Globus pallidus (tissue), 1 donor: Measurements from ENCODE around the gene KRABD2.
"Not testable (repeated sequence)": the region's sequence is repeated elsewhere in the genome, so short reads cannot be mapped to it uniquely, and the experiment has no call there.

Experiments
- DNase-seq: peaks from one replicate; pipeline ENCODE4 v3.0.0-alpha.2; 2015; ENCODE audit warnings: low spot score

Gene KRABD2

DNA sequence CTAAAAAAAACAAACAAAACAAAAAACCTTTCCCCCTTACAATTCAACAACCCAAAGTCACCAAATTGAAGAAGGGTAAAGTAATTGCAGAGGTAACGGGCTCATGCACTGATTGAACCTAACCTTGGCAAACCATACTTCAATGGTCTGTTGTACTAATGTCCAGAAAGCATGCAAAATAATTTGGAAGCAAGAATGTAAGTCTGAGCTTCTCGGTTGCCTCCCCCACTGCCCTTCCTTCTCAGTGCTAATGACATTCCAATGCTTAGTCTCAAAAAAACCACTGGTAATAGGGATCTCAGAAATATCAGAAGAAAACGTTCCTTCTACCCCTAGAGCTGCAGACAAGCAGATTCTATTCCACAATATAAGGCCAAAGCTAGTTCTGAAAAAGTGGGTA is 15.8 kb downstream of the KRABD2 start:
- no peak for DNase-seq

DNA sequence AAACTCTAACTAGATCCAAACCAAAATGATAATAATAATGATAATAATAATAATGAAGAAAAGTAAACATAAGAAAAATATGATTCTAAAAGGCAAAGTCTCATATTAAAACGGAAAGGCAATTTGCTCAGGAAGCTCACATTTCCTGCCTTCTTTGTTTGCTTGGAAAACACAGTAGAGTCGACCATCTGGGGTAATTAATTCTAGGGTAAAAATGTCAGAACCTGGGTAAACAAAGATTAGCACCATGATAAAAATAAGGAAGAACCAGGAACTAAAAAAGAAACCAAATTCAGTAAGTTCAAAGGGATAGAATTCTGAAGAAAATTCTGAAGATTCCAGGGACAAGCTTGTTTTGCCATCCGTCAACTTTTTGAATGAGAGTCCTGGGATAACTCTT is 16.2 kb downstream of the KRABD2 start:
- no peak for DNase-seq

DNA sequence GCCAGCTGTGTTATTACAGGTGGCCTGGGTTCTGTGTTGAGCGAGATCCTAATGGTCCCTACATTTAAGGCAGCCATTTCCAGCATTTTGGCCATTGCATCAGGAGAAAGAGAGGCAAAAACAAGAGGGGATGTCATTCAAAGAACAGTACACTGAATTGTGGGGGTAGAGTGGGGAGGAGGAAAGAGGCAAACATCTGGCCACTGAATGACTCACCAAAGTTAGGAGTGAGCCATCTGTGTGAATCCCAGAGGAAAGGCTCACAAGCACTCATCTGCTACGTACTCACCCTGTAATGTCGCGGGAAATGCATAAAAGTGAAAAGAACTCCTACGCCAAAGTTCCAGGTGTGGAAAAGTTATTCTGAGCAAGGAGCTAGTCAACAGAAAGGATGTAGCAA is 16.7 kb downstream of the KRABD2 start:
- peak; percentile 64 for DNase-seq

GRCh38 chr17:8357910-8358309 is 18.6 kb downstream of the KRABD2 start:
- DNase-seq = no peak

GRCh38 chr17:8354236-8354635 is 22.3 kb downstream of the KRABD2 start:
- no peak for DNase-seq

DNA sequence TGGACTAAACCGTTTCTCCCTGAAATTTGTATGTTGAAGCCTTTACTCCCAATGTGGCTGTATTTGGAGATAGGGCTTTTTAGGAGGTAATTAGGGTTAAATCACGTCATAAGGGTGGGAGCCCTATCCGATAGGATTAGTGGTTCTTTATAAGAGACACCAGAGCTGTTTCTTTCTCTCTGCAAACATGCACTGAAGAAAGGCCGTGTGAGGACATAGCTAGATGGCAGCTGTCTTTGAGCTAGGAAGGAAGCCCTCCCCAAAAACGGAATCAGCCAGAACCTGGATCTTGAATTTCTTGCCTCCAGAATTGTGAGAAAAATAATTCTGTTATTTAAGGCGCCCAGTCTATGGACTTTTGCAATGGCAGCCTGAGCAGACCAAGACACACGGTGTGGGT is 22.8 kb downstream of the KRABD2 start:
- DNase-seq = no peak

GRCh38 chr17:8350339-8350738 is 26.2 kb downstream of the KRABD2 start:
- no peak for DNase-seq

GRCh38 chr17:8347001-8347400 is 29.5 kb downstream of the KRABD2 start:
- not testable (repeated sequence) for DNase-seq

- DNase-seq = no peak
Measured at GRCh38 chr17:8345951-8346665, 30.4 kb downstream of the KRABD2 start.

GRCh38 chr17:8345052-8345690 is 31.3 kb downstream of the KRABD2 start:
- DNase-seq = no peak

DNA sequence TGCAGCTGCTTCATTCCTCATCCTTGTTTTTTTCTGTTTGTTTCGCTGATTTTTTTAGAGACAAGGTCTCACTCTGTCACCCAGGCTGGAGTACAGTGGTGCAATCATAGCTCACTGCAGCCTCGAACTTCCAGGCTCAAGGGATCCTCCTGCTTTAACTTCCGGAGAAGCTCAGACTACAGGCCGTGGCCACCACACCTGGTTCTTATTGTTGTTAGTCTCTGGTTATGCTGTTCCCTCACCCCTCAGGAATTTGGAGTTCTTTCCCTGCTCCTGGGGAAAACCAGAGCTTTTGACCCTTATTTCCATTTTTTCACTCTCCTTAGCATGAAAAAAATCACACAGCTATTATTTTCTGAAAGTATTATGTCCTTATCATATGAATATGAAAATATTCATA is 35.0 kb downstream of the KRABD2 start:
- no peak for DNase-seq

GRCh38 chr17:8339540-8339939 is 37.0 kb downstream of the KRABD2 start, which contains the start of gene ODF4:
ODF4 (plus strand) TSS chr17:8339840; CDS start chr17:8340052, 212 bp downstream.
- no peak for DNase-seq

DNA sequence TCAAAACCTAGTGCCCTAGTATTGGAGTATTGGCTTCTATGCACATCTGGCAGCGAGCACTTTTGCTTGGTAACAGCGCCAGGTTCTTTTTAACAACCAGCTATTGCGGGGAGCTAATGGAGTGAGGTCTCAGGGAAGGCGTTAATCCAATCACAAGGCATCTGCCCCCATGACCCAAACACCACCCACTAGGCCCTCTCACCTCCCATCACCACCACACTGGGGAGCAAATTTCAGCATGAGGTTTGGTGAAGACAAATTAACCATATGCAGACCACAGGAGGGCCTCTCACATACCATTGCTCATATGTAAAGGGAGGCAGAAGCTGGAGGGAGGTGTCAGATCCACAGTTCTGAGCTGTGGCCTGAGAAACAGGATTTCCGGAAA is 37.8 kb downstream of the KRABD2 start:
- no peak for DNase-seq

DNA sequence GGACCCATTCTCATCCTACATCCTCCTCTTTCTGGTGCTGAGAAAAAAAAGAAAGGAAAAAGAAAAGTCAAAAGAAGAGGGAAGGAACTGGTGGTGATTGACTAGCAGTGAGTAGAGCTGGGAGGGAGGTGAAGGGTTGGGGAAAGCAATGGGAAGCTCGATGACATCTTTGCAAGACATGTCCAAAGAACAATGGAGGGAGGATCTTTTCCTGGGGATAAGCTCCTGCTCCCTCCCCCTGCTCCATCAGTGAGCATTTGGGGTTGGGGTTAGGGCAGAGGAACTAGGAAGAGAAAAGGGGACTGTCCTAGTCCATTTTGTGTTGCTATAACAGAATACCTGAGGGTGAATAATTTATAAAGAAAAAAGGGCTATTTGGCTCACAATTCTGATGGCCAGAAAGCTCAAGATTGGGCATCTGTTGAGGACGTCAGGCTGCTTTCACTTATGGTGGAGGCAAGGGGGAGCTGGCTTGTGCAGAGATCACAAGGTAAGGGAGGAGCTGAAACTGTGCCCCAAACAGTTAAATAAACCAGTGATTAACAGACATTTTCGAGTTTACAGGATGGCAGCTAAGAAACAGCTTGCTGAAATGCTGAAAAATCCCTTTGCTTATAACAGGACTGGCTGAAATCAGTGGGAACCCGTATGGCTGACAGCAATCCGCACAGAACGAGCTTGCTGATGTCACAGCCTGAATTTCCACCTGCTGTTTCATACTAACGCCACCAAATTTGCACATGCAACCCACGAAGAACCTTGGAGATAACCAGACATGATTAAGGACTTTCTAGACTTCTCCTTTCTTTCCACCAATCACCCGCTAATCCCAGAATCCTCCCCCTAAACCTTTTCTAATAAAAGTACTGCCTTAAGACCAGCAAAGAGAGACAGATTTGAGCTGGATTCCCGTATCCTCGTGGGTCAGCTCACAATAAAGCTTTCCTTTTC is 38.4 kb downstream of the KRABD2 start:
- DNase-seq = no peak

- no peak for DNase-seq
Measured at GRCh38 chr17:8333281-8333680, 43.2 kb downstream of the KRABD2 start.

GRCh38 chr17:8332688-8333087 is 43.8 kb downstream of the KRABD2 start:
- peak; percentile 18 for DNase-seq

DNA sequence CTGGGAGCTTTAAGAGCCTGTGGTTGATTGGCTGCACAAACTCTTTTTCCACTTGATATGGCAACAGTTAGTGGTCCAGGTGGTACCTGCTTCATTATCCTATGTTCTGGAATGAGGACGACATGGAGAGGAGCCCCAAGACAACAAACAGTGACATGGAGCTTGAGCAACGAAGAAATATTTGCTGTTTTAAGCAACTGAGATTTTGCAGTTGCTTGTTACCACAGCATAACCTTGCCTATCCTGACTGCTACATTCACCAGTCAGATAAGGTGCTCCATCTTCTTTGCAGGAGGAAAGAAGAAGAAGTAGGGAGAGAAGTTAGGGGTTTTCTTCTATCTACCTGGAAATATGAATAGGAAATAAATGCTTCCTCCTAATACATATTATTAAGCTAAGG is 44.4 kb downstream of the KRABD2 start:
- DNase-seq = no peak

- no peak for DNase-seq
Measured at GRCh38 chr17:8327303-8327649, 49.2 kb downstream of the KRABD2 start.
